ENCODE data around the gene TRMT2A.

Gene TRMT2A

GRCh38 chr22:20131597-20131858 is 14.5 kb upstream of the TRMT2A start, which contains the start of gene ZDHHC8:
Gene ZDHHC8, plus strand, starts transcription at chr22:20131804. Its CDS starts 144 bp downstream, at chr22:20131948.
- H3K27ac ChIP-seq, result peak within 1 kb of the TSS; percentile 92
- TF ChIP-seq CTCF (conservative IDR thresholded peaks at IDR 0.05), result no peak

- peak overlapping the region; percentile 92 for H3K27ac ChIP-seq
- no peak for TF ChIP-seq CTCF (conservative IDR thresholded peaks at IDR 0.05)
Observed at GRCh38 chr22:20130731-20131596, 13.9 kb upstream of the TRMT2A start.

- peak overlapping the region; percentile 92 for H3K27ac ChIP-seq
Observed at GRCh38 chr22:20130319-20130718, 13.3 kb upstream of the TRMT2A start.

GRCh38 chr22:20129747-20130014 is 12.7 kb upstream of the TRMT2A start:
- TF ChIP-seq CTCF (conservative IDR thresholded peaks at IDR 0.05), result no peak
- H3K27ac ChIP-seq, result peak overlapping the region; percentile 92; the same call in 1 of the 2 replicates

More at GRCh38 chr22:20130319-20130718, 13.3 kb upstream of the TRMT2A start:
- peak; percentile 46 for TF ChIP-seq CTCF (conservative IDR thresholded peaks at IDR 0.05)

- peak; percentile 52 for TF ChIP-seq CTCF (conservative IDR thresholded peaks at IDR 0.05)
- peak overlapping the region; percentile 92; the same call in 1 of the 2 replicates for H3K27ac ChIP-seq
Observed at GRCh38 chr22:20128902-20129746, 12.1 kb upstream of the TRMT2A start.

- H3K27ac ChIP-seq, result peak overlapping the region; percentile 92; the same call in 1 of the 2 replicates
- TF ChIP-seq CTCF (conservative IDR thresholded peaks at IDR 0.05), result no peak
Observed at GRCh38 chr22:20128619-20128901, 11.5 kb upstream of the TRMT2A start.

- H3K27ac ChIP-seq, result peak overlapping the region; percentile 92; the same call in 1 of the 2 replicates
- no peak for TF ChIP-seq CTCF (conservative IDR thresholded peaks at IDR 0.05)
Observed at GRCh38 chr22:20127869-20128618, 11.0 kb upstream of the TRMT2A start.
